ENCODE results near the gene ANGPTL2. TPM values are rescaled to one million over a fixed set of nuclear protein-coding genes. Genes with fewer than 3 reads are reported as not detected.

ANGPTL2 gene
- total RNA-seq, 4 donors from 2014 or later = 5.9 to 12.6 (median 8.7) TPM

GRCh38 chr9:127118597-127119319 is 3.7 kb downstream of the ANGPTL2 start:
- peak in 1 of 2 donors; percentile 3 for DNase-seq
- TF ChIP-seq POLR2A (IDR thresholded peaks at IDR 0.05) (no peak), CTCF (IDR thresholded peaks at IDR 0.05) (no peak)
- Histone ChIP-seq H3K36me3 (no peaks in the 10 kb centered on the region), H3K9me3 (no peaks in the 10 kb centered on the region), H3K27ac (no peak overlapping the region), H3K4me1 (peaks cover 17 to 45% of the 10 kb centered on the region in 2 donors), H3K4me3 (replicated peaks in 1 of 3) (no peak overlapping the region), H3K27me3 (no peaks in the 10 kb centered on the region)
- intact Hi-C loops (cut with DNase I) = no loop called here
- WGBS, 2 donors = 85% methylated on average over 8 of the region's 8 CpGs

- TF ChIP-seq CTCF (IDR thresholded peaks at IDR 0.05) (no peak), POLR2A (IDR thresholded peaks at IDR 0.05) (no peak)
- H3K36me3 ChIP-seq = no peaks in the 10 kb centered on the region
- no peaks in the 10 kb centered on the region for H3K27me3 ChIP-seq
- no peaks in the 10 kb centered on the region for H3K9me3 ChIP-seq
- H3K27ac ChIP-seq = no peak overlapping the region
- DNase-seq = no peak
- H3K4me3 ChIP-seq (replicated peaks in 1 of 3) = no peak overlapping the region
- WGBS, 2 donors = 96 to 98% methylated on average over 4 of the region's 4 CpGs
- intact Hi-C loops (cut with DNase I) = no loop called here
- H3K4me1 ChIP-seq = peaks cover 15 to 43% of the 10 kb centered on the region in 2 donors
Measured at GRCh38 chr9:127117801-127118200, 4.6 kb downstream of the ANGPTL2 start.

- H3K4me3 ChIP-seq (replicated peaks in 1 of 3) = no peak overlapping the region
- no peak for DNase-seq
- H3K4me1 ChIP-seq = peaks cover 16 to 43% of the 10 kb centered on the region in 2 donors
- whole genome bisulfite sequencing, 2 donors = 70 to 82% methylated on average over 2 of the region's 2 CpGs
- no peaks in the 10 kb centered on the region for H3K9me3 ChIP-seq
- H3K36me3 ChIP-seq = no peaks in the 10 kb centered on the region
- no peaks in the 10 kb centered on the region for H3K27me3 ChIP-seq
- intact Hi-C loops (cut with DNase I) = no loop called here
- TF ChIP-seq POLR2A (IDR thresholded peaks at IDR 0.05) (no peak), CTCF (IDR thresholded peaks at IDR 0.05) (no peak)
- H3K27ac ChIP-seq = no peak overlapping the region
Measured at GRCh38 chr9:127116957-127117356, 5.5 kb downstream of the ANGPTL2 start.

GRCh38 chr9:127116088-127116726 is 6.2 kb downstream of the ANGPTL2 start:
- no peaks in the 10 kb centered on the region for H3K9me3 ChIP-seq
- H3K27me3 ChIP-seq = no peaks in the 10 kb centered on the region
- intact Hi-C loops (cut with DNase I) = no loop called here
- no peak for TF ChIP-seq POLR2A (IDR thresholded peaks at IDR 0.05)
- TF ChIP-seq CTCF (IDR thresholded peaks at IDR 0.05) = no peak
- no peak overlapping the region for H3K27ac ChIP-seq
- no peak for DNase-seq
- H3K36me3 ChIP-seq = no peaks in the 10 kb centered on the region
- H3K4me1 ChIP-seq = peaks cover 15 to 36% of the 10 kb centered on the region in 2 donors
- H3K4me3 ChIP-seq (replicated peaks in 1 of 3) = no peak overlapping the region
- WGBS, 2 donors = 82 to 83% methylated on average over 5 to 6 of the region's 6 CpGs

- Histone ChIP-seq H3K36me3 (no peaks in the 10 kb centered on the region), H3K27me3 (no peaks in the 10 kb centered on the region), H3K9me3 (no peaks in the 10 kb centered on the region), H3K27ac (no peak overlapping the region), H3K4me3 (replicated peaks in 1 of 3) (no peak overlapping the region), H3K4me1 (peaks cover 14 to 23% of the 10 kb centered on the region in 2 donors)
- TF ChIP-seq POLR2A (IDR thresholded peaks at IDR 0.05) = no peak
- no peak for TF ChIP-seq CTCF (IDR thresholded peaks at IDR 0.05)
- intact Hi-C loops (cut with DNase I) = no loop called here
- WGBS, 2 donors = 96% methylated on average over 4 to 5 of the region's 5 CpGs
- no peak for DNase-seq
Measured at GRCh38 chr9:127114606-127115005, 7.8 kb downstream of the ANGPTL2 start.
